ENCODE results near the gene ASB13. TPM values are rescaled to one million over a fixed set of nuclear protein-coding genes. Genes with fewer than 3 reads are reported as not detected.

Gene ASB13
- total RNA-seq, 1 donor from 2014 or later = 23.0 TPM

DNA sequence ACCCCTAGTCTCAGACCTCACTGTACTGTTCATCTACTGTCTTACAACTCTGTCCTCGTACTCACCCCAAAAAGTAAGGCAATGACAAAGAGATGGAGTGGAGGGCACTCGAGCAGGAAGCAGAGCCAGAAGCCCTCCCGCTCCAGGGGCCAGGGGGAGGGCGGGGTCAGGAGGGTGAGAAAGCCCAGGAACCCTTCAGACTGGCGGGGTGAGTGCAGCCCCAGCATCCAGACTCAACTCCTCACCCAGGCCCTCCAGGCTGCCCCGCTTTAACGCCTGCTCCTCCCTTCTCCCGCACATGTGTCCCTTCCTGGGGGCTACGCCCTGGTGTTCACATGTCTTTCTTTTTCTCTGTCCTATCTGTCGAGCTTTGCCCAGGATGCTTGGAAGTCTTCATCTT is 75.6 kb downstream of the ASB13 start:
- DNase-seq = peak; percentile 36

GRCh38 chr10:5589661-5590511 is 76.5 kb downstream of the ASB13 start:
- Histone ChIP-seq H3K4me3 (no peak overlapping the region), H3K27ac (no peak overlapping the region), H3K27me3 (no peaks in the 10 kb centered on the region), H3K9me3 (no peaks in the 10 kb centered on the region), H3K4me1 (no peaks in the 10 kb centered on the region), H3K36me3 (no peaks in the 10 kb centered on the region)
- intact Hi-C loops (cut with DNase I) = no loop called here
- no peak for TF ChIP-seq CTCF (IDR thresholded peaks at IDR 0.05)
- peak; percentile 30 for DNase-seq
- no peak for ATAC-seq

More for the DNA sequence above, 75.6 kb downstream of the ASB13 start:
- no peak for TF ChIP-seq CTCF (IDR thresholded peaks at IDR 0.05)
- Histone ChIP-seq H3K4me3 (no peak overlapping the region), H3K27ac (no peak overlapping the region), H3K27me3 (no peaks in the 10 kb centered on the region), H3K9me3 (no peaks in the 10 kb centered on the region), H3K36me3 (no peaks in the 10 kb centered on the region), H3K4me1 (no peaks in the 10 kb centered on the region)
- intact Hi-C loops (cut with DNase I) = no loop called here
- no peak for ATAC-seq

- DNase-seq = peak; percentile 46
- Histone ChIP-seq H3K4me1 (no peaks in the 10 kb centered on the region), H3K36me3 (no peaks in the 10 kb centered on the region), H3K27ac (no peak overlapping the region), H3K4me3 (no peak overlapping the region), H3K9me3 (no peaks in the 10 kb centered on the region), H3K27me3 (no peaks in the 10 kb centered on the region)
- ATAC-seq = no peak
- TF ChIP-seq CTCF (IDR thresholded peaks at IDR 0.05) = no peak
- intact Hi-C loops (cut with DNase I) = no loop called here
These were observed 77.3 kb downstream of the ASB13 start for GRCh38 chr10:5589011-5589660.

Other genes with a start within 250 kb of the ASB13 start
- not detected for gene CALML5, start 167.0 kb downstream of the ASB13 start, total RNA-seq
- not detected for gene CALML3, start 141.6 kb downstream of the ASB13 start, total RNA-seq
- 63.7 TPM for gene TASOR2, start 18.2 kb upstream of the ASB13 start, total RNA-seq
- gene GDI2, start 146.8 kb upstream of the ASB13 start, total RNA-seq = 174 TPM
- gene ANKRD16, start 223.3 kb upstream of the ASB13 start, total RNA-seq = 4.6 TPM
- gene FBH1, start 223.6 kb upstream of the ASB13 start, total RNA-seq = 73.3 TPM